Glomerular visceral epithelial cell (primary cell): Measurements from ENCODE around the gene WNT3.
"Not testable (repeated sequence)": the region's sequence is repeated elsewhere in the genome, so short reads cannot be mapped to it uniquely, and the experiment has no call there.

Source experiments
- DNase-seq: peaks from one replicate; pipeline ENCODE4 v3.0.0-alpha.2; 2016; ENCODE audit errors: extremely low spot score

WNT3 gene

GRCh38 chr17:46818316-46818928 is at the start of gene WNT3:
WNT3 (minus strand) TSS chr17:46818692; CDS start chr17:46818597, 95 bp downstream.
- no peak for DNase-seq

- DNase-seq: no peak
Observed at GRCh38 chr17:46866747-46867146, 48.3 kb upstream of the WNT3 start.

GRCh38 chr17:46866325-46866724 is 47.8 kb upstream of the WNT3 start:
- DNase-seq: no peak

- no peak for DNase-seq
Observed at GRCh38 chr17:46865100-46865499, 46.6 kb upstream of the WNT3 start.

DNA sequence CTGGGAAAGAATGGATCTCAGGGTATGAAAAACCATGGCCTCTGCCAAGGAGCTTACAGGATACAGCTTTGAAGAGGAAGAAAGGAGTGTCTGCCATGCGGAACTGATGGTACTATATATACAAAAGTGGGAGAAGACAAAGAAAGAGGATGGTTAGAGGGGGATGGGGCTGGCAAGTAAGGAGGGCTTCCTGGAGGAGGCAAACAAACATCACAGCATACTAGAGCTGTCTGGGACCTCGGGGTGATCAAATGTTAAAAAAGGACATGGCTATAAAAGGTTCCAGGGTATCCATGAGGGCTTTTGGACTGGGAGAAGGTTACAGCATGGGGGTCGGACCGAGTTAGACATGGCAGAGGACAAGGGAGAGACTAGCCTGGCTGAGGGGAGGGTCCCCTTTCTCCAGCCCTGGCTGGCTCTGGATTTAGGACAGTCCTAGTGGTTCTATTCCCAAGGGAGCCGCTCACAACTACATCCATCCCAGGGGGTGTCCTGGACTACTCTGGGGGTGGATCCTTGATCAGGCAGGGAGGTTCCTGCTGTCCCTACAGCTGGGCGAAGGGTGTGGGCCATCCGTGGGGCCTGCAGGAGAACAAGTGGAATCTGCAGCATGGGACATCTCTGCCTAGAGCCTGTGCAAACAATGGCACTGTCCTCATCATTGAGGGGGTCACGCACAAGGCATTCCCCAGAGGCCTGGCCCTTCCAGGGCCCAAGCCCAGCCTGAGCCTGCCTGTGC is 45.1 kb upstream of the WNT3 start:
- DNase-seq: no peak

DNA sequence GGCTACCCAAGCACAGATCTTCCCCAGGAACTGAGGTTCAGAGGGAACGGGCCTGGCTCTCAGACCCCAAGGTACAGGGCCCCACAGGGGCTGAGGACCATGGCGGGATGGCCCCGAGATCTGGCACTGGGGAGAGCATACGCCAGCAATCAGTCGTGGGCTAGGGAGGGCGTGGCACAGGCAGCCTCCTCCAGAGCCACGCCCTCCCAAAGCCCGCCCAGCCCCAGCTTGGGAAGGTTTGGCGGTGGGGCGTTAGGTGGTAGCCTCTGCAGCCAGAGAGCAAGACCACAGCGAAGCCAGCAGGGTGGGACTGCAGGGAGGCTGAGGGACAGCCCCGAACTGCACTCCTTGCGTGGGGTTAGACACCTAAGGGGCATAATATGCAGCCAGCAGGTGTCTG is 44.5 kb upstream of the WNT3 start:
- no peak for DNase-seq

DNA sequence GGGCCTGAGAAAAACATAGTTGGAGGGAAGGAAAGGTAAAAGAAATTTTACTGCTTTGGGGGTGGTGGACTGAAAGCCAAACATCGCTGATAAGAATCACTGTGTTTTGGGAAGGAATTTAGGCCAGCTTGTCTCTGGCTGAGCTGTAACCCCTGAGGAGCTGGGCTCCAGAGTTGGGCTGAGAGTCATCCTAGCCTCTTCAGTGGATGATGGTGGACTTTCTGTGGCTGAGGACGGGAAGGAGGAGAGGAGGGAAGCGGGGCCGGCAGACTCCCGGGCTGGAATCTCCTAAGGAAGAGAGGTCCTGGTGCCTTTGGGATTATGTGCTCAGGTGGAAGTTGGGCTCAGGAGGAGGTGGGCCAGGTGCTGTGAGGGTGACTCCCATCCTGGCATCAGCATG is 41.5 kb upstream of the WNT3 start:
- DNase-seq: no peak

DNA sequence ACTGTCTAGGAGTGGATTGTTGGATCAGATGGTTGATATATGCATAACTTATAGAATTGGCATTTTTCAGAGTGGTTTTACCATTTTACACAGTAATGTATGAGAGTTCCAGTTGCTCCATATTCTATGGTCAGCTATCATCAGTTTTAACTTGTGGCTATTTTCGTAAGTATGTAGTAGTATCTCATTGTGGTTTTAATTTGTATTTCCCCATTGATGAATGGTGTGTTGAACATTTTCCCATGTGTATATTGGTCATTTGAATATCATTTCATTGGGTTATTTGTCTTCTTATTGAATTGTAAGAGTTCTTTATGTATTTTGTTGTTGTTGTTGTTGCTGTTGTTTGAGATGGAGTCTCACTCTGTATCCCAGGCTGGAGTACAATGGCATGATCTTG is 39.1 kb upstream of the WNT3 start:
- DNase-seq: no peak

- no peak for DNase-seq
Observed at GRCh38 chr17:46854948-46855347, 36.5 kb upstream of the WNT3 start.

DNA sequence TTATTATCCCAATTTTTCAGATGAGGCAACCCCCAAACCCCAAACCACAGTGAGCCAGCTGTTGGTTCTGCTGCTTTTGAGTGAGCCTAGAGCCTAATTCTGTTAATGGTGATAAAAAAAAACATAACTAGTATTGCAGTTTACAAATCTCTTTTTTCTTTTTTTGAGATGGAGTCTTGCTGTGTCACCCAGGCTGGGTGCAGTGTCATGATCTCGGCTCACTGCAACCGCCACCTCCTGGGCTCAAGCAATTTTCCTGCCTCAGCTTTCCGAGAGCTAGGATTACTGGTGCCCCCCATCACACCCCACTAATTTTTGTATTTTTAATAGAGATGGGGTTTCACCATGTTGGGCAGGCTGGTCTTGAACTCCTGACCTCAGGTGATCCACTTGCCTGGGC is 36.0 kb upstream of the WNT3 start:
- no peak for DNase-seq

DNA sequence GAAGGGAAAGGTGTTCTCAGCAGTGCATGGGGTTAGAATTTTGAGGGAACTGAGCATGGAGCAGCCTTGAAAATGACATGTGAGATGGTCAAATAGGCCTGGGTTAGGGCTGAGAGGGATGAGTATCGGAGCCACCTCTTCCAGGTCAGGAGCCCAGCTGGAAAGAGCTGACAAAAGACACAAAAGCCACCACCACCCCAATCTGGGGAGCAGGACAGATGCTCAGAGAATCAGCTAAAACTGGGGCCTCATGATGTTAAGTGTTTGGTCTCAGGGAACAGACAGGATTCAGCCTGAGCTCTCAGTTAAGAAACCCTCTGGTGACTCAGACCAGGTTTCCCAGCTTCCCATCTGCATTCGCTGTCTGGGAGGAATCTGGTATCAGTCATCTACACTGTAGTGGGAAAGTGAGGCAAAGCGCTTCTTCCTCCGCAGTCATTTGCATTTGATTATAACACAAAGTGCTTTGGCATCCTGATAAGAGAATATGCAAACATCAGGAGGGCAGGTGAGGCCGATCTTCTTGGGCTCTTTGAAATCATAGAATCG is 35.5 kb upstream of the WNT3 start:
- no peak for DNase-seq

DNA sequence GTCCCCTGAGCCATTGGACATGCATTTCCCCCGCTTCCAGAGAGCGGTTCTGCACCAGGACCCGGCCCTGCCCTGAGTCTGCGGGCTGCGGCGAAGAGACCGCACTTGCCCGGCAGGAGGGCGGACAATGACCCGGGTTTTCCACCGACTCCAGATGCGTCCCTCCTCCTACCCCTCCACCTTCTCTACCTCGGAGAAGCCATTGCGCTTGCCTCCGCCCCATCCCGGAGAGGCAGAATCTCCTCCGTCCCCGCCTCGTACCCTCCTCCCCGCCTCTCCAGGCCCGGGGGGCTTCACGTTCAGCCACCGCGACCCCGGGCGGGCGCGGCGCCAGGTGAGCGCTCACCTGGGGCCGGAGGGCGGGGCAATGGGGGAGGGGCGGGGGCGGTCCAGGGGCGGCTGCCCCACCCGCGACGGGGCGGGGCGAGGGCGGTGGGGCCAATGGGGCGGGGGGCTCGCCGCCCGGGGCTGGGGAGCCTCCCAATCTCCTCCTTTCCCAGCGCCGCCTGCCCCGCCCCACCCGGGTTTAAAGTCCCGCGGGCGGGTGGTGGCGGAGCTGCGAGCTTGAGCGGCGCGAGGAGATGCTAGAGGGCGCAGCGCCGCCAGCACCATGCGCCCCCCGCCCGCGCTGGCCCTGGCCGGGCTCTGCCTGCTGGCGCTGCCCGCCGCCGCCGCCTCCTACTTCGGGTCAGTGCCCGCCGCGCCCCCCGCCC is 32.7 kb upstream of the WNT3 start, which contains the start of gene WNT9B:
WNT9B (plus strand) TSS at position 555 of the 713 bp plus-strand sequence; CDS start at position 611, 56 bp downstream.
- DNase-seq: no peak

DNA sequence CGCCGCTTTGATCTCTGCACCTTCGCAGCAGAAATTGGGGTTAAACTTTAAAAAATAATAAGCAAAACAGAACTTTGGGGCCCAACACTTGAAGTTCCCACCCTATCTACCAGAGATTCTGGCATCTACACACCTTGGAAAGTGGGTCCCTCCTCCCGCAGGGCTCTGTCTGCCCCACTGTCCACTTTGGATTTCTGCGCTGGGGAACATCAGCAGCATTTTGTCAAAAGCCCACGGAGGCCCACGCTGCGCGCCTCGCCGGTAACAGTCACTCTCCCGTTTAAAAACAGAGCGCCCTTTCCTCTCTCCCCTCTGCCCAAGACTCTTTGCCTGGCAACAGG is 32.2 kb upstream of the WNT3 start:
- no peak for DNase-seq

DNA sequence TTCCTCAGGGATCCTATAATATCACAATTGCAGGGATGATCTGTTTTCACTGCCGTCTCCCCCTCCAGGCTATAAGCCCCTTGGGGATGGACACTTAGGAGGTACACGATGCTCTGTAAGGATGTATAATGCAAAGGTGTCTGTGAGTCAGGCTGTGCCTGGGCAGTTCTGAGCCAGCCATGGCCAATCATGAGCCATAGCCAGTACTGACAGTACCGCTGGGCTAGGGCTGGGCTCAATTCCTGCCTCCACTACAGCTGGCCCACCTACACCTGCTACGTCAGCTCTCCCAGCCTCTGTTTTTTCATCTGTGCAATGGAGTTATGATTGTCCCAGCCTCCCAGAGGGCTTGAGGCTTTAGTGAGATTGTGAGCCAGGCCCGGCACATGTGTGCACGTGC is 30.0 kb upstream of the WNT3 start:
- no peak for DNase-seq

- DNase-seq: no peak
Observed at GRCh38 chr17:46847204-46848191, 29.0 kb upstream of the WNT3 start.

DNA sequence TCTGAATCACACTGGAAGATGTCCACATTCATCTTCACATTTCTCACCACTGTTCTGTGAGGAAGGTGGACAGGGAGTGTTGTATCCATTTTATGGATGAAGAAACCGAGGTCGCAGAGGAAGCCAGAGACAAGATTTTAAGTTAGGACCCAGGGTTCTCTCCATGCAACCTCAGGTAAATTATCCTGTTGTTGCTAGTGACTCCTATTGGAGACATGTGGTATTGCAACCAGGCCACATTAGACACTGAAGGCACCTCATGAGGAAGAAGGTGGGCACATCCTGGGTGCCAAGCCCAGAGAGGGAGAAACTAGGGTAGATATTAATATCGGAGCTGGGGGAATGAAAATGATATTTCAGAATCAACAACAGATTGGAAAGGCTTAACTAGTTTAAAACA is 24.3 kb upstream of the WNT3 start:
- no peak for DNase-seq

DNA sequence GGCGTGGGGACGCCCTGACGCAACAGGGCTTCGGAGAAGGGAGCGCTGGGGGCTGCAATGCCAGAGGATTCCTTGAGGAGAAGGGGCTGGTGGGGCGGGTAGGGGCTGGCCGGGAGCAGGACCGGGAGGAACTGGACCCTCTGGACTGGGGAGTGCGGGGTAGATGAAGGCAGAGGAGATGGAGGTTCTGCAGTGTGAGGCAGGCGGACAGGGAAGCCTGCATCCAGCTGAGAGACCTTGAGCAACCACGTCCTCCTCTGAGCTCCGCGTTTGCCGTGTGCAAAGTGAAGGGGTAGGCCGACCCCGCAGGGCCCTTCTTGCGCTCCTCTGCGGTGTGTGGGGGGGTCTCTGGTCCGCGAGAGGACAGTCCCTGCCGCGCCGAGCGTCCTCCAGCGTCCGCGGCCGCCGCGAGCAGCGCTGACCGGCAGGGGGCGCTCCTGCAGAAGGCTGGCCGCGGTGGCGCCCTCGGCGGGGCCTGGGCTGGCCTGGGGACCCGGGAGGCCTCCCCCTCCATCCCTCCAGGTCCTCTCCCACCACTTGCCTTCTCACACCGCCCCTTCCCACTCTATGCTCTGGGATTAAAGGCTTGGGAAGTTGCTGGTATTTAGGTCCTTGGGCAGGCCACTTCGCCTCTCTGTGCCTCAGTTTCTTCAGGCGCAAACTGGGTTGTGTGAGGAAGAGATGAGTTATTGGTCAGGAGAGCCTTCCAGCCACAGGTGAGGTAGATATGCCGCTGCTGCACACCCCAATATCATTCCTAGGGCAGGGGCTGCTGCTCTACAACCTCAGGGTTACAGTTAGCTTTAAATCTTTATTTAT is 23.3 kb upstream of the WNT3 start:
- DNase-seq: no peak

DNA sequence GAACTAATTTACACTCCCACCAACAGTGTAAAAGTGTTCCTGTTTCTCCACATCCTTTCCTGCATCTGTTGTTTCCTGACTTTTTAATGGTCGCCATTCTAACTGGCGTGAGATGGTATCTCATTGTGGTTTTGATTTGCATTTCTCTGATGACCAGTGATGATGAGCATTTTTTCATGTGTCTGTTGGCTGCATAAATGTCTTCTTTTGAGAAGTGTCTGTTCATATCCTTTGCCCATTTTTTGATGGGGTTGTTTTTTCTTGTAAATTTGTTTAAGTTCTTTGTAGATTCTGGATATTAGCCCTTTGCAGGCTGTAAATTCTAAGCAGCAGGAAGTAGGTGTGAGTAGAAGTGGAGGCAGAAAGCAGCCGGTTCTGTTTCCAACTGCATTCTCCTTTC is 22.1 kb upstream of the WNT3 start:
- DNase-seq: not testable (repeated sequence)

DNA sequence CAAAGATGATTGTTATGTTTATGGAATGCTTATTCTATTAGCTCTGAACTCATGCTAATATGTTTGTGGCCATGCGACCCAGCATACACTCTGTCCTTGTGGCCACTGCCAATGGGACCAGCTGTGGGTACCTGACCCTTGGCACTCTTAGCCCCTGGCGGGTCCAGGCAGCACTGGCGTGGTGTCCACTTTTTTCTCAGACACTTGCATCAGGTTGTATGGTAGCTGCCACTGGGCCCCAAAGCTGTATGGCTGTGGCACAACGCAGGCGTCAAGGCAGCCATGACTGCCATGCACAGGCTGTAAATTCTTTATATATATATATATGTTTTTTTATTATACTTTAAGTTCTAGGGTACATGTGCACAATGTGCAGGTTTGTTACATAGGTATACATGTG is 20.7 kb upstream of the WNT3 start:
- no peak for DNase-seq

DNA sequence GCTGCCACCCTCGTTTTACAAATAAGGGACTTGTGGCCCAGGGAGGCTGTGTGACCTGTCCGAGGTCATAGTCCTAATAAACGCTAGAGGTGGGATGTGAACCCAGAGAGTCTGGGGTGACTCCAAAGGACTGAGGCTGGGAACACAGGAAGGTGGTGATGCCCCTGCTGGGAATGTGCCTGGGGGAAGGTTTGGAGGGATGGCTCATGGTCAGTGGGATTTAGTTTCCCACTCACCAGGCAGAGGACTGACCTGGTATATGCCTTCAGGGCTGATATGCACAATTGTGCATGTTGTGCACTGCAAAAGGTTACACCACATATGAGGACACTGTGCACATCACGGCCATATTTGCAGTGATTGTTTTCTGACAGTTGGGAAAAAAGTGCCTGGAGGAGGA is 19.0 kb upstream of the WNT3 start:
- no peak for DNase-seq

DNA sequence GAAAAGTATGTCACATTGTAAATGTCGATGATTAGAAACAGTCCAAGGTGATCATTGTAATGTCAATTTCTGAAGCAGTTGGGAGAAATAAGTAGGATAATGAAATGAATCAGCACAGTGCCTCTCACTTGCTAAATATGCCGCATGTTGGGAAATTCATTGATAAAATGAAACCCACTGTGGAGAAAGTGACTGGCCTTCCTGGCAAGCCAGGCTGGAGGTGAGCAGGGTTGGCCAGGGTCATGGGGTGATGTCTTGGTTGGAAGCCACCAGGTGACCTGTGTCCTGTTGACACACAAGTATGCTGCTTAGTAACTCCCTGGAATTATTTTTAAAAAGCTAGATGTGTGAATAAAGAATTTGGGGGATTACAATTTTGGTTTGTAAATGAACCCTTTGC is 18.0 kb upstream of the WNT3 start:
- no peak for DNase-seq
